ENCODE data around the gene TCHHL1.

The TCHHL1 gene

DNA sequence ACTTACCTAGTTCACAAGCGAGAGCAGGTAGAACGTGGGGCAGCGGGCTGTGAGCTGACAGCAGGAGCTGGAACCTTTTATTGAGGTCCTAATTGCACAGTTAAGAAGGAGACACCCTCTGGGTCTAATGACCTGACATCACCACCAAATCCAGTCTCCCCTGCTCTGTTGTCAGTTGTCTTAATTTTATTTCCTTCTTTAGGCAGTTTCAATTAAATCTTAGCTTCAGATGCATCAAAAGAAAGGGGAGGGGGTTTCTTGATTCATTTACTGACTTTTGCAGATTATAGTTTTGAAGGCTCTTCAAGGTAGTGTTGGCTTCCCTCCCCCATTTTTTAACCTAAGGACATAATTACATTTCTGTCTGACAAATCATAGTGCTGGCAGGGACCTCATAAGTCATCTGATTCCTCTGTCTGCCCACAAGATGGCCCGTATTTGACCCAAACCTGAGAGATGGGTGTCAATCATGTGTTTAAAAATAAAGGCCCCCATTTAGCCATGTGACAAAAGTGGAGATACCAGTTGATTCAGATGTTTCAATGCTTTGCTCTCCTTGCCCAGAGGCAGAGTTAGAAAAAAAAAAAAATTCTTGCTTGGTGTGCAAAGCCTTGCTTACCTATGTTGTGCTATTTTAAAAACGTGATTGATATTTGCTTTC is at the start of gene TCHHL1:
Gene TCHHL1 (minus strand): TSS at position 51 of the 661 bp plus-strand sequence. CDS start 921 bp downstream, outside the sequence.
- DNase-seq = no peak

- no peak for DNase-seq
These were observed 48.4 kb upstream of the TCHHL1 start for GRCh38 chr1:152137215-152137614.

- no peak for DNase-seq
These were observed 41.3 kb upstream of the TCHHL1 start for GRCh38 chr1:152130186-152130585.

DNA sequence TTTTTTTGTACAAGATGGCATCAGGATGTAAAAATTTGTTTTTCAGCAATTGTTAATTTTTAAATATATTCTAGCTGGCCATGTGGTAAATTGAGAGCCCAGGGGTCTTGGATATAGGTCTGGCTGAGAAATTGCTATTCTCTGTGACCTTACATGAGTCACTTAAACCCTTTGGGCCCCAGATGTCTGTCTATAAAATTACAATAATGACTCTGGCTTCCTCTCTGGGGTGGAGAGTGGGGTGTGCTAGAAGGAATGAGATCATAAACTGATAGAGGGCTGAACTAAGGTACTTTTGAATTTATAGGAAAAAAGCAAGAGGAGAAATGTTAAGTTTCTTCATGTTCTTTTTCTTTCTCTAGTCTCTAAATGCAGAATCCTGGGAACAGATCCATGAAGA is 38.8 kb upstream of the TCHHL1 start:
- DNase-seq = no peak

GRCh38 chr1:152125834-152126443 is 37.1 kb upstream of the TCHHL1 start:
- DNase-seq = no peak

- DNase-seq = no peak
These were observed 30.1 kb upstream of the TCHHL1 start for GRCh38 chr1:152118915-152119314.

DNA sequence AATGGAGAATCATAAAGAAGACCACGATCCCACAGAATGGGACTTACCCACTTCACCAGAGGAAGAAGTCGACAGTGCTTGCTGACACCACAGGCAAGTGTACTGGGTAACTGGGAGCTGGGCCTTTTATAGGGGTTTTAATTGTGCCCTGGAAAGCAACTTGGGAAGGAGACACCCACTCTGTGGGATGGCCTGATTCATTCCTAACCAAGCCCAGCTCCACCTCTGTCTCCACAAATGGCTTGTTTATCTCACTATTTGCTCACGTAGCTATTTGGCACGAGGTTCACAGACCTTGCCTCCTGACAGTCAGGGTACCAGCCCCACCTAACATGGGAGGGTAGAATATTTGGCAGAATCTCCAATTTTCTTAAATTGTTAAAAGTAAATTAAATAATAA is 26.5 kb upstream of the TCHHL1 start, which contains the start of gene TCHH:
Gene TCHH (minus strand): TSS at position 101 of the 400 bp plus-strand sequence. CDS start 1,364 bp downstream, outside the sequence.
- no peak for DNase-seq

DNA sequence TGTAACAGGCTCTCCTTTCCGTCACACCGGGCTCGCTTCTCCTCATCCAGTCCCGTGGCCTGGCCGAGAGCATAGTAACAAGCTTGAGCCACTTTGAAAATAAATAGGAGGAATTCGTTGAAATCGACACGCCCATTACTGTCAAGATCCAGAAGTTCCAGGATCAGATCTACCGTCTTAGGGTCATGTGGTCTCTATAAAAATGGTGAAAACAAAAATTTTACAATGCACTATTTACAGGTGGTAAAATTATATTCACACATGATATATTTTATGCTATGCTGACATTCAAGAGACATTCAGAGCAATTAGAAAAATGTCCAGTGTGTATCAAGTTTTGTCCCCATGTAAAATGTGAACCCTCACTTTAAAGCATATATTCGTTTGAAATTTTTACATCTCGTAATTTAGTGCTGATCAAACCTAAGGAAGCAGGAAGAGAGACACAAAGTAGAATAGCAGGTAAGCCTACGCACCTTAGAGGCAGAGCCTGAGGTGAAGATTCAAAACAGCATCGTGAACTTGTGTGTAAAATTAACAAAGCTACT is 24.1 kb upstream of the TCHHL1 start:
- no peak for DNase-seq

GRCh38 chr1:152112101-152112884 is 23.4 kb upstream of the TCHHL1 start:
- peak in 5 of 56 donors; percentile 3 to 24 (median 17) for DNase-seq

DNA sequence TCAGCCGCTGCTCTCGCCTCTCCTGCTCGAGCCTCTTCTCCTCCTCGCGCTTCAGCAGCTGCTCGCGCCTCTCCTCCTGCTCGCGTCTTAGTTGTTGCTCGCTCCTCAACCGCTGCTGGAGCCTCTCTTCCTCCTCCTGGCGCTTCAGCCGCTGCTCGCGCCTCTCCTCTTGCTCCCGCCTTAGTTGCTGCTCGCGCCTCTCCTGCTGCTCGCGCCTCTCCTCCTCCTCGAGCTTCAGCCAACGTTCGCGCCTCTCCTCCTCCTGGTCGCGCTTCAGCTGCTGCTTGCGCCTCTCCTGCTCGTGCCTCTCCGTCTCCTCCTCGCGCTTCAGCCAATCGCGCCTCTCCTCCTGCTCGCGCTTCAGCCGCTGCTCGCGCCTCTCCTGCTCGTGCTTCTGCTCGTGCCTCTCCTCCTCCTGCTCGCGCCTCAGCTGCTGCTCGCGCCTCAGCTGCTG is 22.7 kb upstream of the TCHHL1 start:
- peak in 13 of 56 donors; percentile 11 to 51 (median 24) for DNase-seq

DNA sequence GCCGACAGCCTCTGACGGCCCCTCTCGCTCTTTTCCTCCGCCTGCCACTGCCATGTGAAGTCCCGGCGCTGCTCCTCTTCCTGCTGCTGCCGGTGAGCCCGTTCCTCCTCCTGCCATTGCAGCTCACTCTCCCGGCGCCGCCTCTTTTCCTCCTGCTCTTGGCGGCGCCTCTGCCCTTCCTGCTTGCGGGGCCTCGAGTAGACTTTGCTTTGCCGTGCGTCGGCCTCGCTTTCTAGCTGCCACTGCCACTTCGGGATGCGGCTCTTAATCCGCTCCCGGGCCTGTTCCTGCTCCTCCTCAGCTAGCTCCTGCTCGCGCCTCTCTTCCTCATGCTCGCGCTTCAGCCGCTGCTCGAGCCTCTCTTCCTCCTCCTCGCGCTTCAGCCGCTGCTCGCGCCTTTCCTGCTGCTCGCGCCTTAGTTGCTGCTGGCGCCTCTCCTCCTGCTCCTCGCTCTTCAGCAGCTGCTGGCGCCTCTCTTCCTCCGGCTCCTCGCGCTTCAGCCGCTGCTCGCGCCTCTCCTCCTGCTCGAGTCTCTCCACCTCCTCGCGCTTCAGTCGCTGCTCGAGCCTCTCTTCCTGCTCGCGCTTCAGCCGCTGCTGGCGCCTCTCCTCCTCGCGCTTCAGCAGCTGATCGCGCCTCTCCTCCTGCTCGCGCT is 22.1 kb upstream of the TCHHL1 start:
- DNase-seq = peak in 5 of 56 donors; percentile 5 to 55 (median 37)

GRCh38 chr1:152110365-152110859 is 21.5 kb upstream of the TCHHL1 start:
- peak in 5 of 56 donors; percentile 3 to 55 (median 30) for DNase-seq

DNA sequence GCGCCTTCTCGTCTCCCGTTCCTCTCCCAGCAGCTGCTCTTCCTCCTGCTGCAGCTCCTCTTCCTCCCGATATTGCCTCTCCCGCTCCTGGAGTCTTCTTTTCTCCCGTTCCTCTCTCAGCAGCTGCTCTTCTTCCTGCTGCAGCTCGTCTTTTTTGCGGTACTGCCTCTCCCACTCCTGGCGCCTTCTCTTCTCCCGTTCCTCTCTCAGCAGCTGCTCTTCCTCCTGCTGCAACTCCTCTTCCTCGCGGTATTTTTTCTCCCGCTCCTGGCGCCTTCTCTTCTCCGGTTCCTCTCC is 21.1 kb upstream of the TCHHL1 start:
- DNase-seq = no peak

DNA sequence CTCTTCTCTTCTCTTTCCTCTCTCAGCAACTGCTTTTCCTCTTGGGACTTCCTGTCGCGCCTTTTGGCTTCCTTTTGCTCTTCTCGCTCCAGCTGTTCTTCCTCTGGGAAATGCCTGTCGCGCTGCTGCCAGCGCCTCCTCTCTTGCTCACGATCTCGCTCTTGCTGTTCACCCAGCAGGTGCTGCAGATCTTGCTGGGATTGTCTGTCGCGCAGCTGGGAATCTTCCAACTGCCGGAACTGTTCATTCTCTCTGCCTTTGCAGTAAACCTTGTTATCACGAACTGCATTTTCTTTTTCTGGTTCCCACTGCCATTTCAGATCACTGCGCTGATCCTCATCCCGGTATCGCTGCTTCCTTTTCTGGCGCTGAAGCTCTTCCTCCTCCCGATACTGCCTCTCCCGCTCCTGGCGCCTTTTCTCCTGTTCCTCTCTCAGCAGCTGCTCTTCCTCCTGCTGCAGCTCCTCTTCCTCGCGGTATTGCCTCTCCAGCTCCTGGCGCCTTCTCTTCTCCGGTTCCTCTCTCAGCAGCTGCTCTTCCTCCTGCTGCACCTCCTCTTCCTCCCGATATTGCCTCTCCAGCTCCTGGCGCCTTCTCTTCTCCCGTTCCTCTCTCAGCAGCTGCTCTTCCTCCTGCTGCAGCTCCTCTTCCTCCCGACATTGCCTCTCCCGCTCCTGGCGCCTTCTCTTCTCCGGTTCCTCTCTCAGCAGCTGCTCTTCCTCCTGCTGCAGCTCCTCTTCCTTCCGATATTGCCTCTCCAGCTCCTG is 20.6 kb upstream of the TCHHL1 start:
- DNase-seq = no peak

- DNase-seq = no peak
These were observed 20.0 kb upstream of the TCHHL1 start for GRCh38 chr1:152108882-152109222.

DNA sequence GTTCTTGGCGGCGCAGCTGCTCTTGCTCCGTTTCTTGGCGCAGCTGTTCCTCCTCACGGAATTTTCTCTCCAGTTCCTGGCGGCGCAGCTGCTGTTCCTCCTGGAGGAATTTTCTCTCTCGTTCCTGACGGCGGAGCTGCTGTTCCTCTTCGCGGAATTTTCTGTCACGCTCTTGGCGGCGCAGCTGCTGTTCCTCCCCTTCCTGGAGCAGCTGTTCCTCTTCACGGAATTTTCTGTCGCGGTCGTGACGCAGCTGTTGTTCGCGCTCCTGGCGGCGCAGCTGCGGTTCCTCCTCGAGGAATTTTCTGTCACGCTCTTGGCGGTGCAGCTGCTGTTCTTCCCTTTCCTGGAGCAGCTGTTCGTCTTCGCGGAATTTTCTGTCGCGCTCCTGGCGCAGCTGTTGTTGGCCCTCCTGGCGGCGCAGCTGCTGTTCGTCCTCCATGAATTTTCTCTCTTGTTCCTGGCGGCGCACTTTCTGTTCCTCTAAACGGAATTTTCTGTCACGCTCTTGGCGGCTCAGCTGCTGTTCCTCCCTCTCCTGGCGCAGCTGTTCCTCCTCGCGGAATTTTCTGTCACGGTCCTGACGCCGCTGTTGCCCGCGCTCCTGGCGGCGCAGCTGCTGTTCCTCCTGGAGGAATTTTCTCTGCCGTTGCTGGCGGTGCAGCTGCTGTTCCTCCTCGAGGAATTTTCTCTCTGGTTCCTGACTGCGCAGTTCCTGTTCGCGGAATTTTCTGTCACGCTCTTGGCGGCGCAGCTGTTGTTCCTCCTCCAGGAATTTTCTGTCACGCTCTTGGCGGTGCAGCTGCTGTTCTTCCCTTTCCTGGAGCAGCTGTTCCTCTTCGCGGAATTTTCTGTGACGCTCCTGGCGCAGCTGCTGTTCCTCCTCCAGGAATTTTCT is 19.4 kb upstream of the TCHHL1 start:
- DNase-seq = no peak

GRCh38 chr1:152107031-152107983 is 18.4 kb upstream of the TCHHL1 start:
- DNase-seq = no peak

GRCh38 chr1:152104854-152105253 is 16.0 kb upstream of the TCHHL1 start:
- no peak for DNase-seq
